HG03045 (cell line): ENCODE results near the gene NR2F1-AS1.

ENCODE experiments used
- ATAC-seq: cut with Tn5 transposase; IDR thresholded peaks from one replicate; pipeline ENCODE4 v1.9.1; 2021; ENCODE audit warnings: mild to moderate bottlenecking, moderate library complexity; ENCODE audit not compliant: unreplicated experiment

NR2F1-AS1 gene

DNA sequence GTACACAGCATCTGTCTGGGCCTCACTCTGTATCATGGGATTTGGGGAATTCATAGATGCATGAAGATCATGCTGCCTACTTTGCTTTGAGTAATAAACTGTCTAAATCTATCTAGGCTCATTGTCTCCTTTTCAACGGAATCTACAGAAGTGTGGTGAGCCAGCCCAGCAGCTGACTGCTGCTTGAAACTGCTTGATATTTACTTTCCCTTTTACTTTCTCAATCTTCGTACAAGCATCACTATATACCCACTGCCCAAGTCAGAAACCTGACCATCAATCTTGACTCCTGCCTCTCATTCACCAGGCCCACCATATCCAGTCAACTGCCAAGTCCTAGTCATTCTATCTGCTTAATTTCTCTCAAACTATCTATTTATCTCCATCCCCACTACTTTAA lies 142.9 kb downstream of the NR2F1-AS1 start:
- ATAC-seq, result no peak

DNA sequence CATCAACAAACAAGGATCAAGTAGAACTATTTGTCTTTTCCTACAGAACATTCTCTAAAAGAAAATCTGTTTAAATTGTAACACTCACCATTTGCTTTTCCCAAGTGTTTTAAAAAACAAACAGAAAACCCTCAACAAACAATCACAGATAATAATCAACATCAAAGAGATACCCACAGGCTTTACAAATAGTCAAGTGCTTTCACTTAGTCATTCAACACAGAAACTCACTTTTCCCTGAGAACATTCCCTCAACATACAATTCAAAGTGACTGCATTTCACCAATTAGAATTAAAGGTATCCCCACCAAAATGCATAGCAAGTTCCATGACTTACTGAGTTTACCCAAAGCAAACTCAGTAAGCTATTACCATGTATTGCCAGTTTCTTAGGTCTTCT lies 144.9 kb downstream of the NR2F1-AS1 start:
- ATAC-seq, result no peak

DNA sequence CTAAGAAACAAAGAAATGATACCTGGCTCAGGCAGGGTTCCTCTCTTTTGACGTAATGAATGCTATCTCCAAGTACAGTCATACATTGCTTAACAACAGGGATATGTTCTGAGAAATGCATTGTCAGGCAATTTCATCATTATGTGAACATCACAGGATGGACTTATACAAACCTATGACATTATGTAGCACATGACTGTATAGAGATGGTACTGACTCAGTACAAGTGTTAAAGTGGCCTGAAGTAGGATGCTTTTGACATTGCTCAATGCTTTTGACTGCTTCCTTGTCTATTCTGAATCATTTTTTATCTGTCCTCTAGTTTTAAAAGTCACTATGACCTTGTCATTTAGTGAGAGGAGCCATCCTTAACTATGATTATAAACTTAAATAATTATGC lies 147.6 kb downstream of the NR2F1-AS1 start:
- ATAC-seq, result no peak

DNA sequence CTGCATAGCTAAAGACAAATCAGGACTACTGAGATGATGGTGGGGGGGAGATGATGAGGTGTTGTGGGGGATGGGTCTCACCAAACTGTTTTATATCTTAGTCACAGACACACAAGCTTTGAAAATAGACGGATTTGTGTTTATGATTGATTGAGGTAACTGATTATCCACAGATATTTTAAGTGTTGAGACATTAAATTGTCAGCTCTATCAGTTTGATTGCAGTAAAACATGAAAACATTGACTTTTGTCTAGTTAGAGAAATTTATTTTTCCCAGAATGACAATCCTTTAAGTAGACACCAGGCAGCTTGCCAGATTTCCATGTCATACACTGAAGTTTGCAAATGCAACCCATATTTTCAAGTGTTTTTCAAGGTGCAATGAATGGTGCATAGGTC lies 149.8 kb downstream of the NR2F1-AS1 start:
- ATAC-seq, result no peak

DNA sequence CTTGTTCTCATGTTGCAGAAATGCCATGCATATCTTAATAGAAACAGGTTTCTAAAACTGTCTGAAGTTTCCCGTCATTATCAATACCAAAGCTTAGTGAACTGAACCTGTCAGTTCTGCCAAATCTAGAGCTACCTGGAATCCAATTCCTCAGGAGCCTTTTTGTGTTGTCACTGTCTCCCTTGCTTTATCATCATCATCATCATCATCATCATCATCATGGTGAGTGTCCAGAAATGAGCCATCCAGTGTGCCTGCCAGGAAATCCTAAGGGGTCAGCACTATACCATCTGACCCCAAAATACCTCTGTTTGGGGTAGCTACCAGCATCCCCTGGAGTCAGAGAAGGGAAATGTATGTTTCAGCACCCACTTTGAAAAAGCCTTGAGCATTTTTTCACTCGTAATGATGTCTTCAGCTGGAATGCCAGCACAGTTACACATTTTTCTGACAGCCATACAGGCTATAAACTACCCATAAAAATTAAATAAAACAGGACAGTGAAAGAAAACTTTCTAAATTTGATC lies 150.3 kb downstream of the NR2F1-AS1 start:
- no peak for ATAC-seq

DNA sequence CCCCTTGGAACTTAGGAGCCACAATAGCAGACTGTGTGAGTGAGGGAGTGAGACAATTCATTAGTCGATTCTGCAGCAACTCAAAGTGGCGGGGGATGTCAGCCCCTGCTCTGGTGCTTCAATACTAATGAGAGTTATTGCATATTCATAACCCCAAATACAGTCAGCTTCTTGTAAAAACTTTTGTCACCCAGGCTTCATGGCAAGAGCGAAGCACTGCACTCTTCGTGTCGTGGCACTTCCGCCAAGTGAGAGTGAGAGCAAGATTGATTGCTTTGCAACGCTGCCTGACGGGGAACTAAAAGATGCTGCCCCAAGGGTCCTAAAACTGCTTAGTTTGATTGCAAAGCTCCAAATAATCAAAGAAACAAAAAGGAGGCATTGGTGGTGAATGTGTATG lies 150.9 kb downstream of the NR2F1-AS1 start:
- ATAC-seq, result no peak

DNA sequence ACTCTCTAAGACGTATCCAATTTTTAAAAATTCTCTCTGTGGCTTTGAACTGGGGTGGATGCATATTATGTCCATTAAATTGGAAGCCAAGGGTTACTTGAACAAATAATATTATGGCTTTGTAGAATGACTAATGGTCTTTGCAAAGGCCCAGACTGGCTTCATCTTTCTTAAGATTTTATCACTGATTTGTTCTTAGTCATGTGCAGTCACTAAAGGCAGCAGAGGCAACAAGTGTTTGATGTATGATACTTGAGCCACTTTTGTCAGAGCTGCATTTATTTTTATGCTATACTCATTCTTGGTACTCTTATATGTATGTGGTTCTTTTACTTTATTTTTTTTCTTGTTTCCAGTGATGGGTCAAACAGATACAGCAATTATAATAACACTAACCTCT lies 152.2 kb downstream of the NR2F1-AS1 start:
- no peak for ATAC-seq

DNA sequence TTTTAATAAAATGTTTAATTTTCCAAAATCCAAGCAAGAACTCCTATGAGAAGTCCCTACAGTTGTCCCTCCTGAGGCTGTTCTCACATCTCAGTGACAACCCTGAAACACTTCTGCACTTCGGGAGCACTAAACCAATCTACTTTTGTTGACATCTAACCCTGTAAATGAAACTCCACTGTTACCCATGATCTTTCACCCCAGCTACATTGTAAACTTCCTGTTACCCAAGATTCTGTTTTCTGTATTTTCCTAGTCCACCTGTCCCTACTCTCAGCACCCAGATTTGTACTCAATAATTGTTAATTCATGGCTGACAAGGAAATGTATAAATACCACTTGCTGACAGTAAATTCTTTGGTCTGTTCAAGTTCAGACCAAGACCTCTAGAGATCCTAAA lies 153.7 kb downstream of the NR2F1-AS1 start:
- no peak for ATAC-seq

DNA sequence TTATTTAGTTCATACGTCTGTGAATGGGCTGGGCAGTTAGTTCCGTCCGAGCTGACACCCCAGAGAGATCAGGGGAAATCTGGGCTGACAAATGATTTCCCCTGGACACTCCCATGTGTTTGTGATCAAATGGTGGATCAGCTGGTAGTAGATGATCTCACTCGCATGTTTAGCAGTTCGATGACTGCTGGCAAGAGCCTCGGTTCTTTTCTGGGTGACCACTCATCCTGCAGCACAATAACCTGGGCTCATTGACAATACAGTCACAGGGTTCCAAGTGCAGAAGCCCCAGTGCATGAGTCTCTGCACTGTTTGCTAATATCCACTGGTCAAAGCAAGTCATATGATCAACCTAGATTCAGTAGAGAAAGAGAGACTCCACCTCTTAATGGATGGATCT lies 155.9 kb downstream of the NR2F1-AS1 start:
- ATAC-seq, result no peak

DNA sequence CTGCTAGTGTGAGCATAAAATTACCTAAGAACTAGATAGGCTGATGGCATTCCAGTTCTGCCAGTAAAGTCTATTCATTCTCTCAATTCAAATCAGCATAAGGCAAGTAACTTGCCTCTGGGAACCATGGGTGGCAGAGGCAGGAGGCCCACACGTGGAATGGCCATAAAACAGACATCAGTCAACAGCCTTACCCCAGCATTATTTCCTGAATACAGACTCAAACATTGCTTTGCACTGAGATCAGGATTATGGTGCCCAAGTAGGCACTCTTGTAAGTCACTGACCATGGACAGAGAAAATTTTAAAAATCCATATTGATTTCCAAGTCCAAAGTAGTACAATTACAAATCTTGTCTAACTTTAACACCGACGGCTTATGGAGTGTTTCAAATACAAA lies 157.7 kb downstream of the NR2F1-AS1 start:
- ATAC-seq, result no peak

DNA sequence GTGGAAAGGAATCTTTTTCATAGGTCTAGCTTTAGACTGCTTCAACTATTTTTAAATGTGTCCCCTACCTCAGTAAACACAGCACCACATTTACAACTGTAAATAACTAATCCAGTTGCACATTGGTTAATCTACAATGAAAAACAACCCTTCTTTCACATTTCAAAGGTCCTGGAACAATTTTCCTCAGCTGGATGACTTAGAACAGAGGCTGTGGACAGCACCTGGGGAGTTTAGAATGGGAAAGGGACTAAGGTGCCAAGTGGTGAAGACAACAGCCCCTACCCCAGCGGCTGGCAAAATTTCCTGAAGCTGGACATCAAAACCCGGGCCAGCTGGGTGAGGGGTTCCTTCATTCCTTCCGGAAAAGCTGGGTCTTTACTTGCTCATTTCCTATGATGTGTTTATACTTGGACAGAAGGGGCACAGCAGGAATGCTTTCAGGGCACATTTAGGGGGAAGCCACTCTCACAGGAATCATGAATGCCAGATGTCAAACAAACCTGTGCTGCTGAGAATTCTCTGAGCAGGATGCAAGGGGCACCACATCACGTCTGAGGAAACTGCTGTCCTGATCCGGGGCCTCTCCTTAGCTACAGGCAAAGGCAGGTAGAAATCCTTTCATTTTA lies 158.3 kb downstream of the NR2F1-AS1 start:
- no peak for ATAC-seq

DNA sequence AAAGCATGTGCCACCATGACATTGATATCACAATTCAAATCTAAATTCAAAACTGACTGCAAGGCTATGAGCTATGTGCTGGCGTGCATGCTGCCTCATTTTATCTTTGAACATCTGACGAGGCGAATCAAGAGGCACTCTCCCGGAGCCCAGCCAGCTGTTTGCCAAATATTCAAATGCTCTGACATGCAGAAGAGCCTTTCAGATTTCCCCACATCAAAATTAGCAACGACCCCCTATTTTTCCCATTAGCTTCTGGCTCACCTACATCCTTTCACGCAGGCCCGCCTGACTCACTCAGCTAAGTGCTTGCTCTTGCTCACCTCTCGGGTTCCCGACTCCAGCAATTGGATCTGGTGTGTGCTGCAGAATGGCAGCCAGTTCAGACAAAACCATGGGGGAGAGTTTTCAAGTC lies 159.0 kb downstream of the NR2F1-AS1 start:
- ATAC-seq, result no peak

DNA sequence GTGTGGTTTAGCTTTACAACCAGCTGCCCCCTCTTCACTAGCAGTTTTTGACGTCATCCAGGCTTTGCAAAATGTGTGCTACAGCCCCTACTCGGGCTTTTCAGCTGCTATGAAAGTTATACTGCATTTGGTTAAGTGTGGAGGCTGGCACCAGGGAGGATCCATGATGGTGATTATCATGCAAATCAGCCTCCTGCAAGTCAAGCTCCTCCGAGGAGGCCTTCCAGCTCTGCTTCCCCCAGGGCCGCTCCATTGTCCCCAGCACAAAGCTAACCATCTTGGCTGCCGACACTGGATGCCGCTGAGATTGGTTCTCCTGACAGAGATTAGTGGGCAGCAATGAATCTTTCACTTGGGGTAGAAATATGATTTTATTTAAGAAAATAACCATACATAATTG lies 159.6 kb downstream of the NR2F1-AS1 start:
- ATAC-seq, result no peak

DNA sequence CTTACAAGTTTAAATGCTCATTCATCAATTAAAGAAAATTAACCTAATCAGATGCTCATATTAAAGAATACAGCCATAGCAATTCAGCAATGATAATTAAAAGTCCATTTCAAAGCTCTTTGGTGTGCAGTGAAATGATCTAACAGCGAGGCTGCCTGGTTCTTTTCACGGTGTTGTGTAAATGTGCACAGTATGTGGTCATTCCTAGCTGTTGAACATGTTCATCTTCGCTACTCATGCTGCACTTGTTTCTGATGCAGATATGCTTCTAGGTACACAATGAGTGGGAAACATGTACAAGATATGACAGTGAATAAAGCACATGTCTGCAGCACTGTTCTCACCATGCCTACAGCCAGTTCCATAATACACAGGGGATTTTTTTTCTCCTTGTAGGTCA lies 163.5 kb downstream of the NR2F1-AS1 start:
- ATAC-seq, result no peak

DNA sequence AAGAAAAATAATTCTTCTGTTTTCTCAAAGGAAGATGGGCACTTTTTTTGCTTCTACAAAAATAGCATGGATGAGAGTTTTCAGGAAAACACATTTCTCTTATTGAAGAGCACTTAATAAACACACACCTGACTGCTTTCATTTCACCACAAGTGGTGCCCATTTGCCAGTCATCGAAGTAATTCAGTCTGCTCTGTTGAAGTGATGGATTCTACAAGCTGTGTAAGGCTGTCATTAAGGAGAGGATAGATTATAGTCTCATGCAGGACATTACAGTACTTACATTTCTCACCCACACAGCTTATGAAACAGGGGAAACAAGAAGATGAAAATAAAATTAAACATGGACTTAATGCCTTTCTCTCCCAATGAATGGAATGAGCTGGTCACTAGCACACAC lies 165.2 kb downstream of the NR2F1-AS1 start:
- ATAC-seq, result no peak

DNA sequence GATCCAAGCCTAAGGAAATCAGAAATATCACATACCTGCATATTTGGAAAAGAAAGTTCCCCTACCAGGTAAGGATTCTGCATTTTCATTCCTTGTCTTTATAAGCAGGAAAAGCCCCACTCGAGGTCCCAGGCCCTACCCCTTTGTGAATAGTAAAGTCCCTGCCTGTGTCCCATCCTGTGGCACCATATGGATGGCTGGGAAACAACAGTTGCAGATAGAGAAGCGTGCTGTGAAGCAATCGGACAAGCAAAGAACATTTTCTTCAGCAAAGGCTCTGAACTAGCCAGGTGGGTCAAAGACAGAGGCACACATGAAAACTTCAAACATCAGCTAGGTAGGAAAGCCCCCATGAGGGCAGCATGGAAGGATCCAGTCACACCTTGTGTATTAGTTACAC lies 169.3 kb downstream of the NR2F1-AS1 start:
- no peak for ATAC-seq

DNA sequence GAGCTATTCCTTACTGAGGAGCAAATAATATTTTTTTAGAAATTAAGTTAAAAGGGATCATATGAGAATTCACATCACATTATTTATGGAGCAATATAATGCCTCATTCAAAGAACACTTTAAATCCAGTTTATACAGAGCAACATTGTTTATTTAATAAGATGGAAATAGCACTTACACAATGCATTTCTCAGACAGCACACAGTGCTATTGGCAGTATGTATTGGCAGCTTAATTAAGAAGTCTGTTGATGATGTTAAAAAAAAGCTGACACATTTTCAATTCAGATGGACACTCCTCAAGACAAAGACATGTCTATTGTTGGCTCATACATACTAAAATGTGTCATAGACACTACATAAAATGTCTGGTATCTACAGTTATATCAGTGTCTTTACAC lies 171.3 kb downstream of the NR2F1-AS1 start:
- no peak for ATAC-seq

DNA sequence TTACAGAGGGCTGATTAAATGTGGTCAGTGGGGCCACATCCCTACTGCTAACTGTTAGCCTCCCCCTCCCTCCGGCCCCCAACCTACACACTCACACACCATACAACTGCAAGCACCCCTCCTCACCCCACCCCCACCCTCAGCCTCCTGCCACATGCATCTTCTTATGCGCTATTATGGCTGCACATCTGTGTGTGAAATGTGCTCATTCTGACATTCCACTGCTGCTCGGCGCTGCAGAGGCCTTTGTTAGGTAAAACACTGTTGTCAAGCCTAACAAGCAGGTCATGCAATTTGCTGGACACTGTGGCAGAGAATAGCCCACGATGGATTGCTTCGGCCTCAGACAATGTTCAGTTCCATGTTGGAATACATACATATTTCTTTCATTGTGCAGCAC lies 173.6 kb downstream of the NR2F1-AS1 start:
- no peak for ATAC-seq

DNA sequence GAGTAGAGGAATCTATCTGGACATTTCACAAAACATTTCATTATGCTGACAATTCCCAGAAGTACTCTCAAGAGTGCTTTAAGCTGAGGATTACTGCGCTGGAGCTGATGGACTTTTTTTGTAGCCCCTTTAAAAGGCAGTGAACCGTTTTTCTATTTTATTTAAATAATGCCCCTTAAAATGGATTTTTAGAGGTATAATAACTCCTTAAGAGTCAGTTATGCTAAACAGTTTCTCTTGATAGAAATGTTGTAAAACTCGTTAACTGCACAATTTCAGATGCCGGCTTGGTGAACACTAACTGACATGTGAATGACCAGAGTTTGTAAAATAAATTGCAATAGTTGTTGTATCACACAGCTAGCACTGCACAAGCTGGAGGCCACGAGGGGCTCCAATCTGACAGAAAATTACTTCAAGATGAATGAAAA lies 174.0 kb downstream of the NR2F1-AS1 start:
- ATAC-seq, result no peak

DNA sequence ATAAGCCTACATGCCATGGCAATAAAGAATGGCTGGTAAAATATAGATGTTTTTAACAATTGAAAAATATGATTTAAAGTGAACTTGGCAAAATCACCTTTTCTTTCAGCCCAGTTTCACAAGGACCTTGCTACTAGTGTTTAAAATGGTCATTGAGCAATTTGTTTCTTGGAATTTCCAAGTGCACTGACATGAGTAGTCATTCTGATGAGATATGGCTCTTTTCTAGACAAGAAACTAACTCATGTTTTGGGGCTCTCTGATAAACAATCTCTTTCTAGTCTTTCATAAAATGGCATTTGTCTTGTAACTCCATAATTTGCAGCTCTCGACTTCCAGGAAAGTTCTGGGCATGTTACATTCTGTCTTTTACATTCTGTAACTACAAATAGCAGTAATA lies 176.8 kb downstream of the NR2F1-AS1 start:
- no peak for ATAC-seq

DNA sequence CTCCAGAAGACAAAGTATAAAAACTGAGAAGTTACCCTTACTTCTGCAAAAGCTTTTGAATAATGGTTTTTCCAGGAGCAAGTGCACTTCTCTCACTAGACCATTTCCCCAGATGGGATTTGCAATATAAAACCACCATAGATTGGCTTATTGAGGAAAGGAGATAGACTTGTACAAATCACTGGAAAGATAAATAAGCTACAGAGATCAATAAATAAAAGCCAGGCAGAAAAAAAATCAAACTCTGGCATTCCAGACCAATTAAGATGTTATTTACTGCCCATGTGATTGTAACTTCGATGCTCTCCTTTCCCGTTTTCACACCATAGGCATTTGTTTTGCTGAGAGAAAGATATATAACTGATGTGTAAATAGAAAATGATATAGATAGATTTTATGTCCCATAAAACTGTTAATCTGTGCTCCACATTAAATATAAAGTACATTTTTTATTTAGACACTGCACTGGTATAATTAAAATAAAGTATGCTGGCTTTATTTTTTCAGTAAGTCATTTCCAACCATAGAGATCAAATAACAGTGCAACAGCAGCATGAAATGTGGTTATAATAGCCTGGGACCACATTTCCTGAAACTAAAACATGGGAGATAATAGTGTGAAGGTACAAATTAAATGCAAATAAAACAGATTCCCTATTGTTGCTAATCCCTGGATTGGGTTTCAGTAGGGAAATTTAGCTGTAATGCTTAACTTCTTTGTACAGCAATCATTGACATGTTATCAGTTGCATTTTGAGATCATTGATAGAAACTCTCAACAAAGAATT lies 177.7 kb downstream of the NR2F1-AS1 start:
- no peak for ATAC-seq

DNA sequence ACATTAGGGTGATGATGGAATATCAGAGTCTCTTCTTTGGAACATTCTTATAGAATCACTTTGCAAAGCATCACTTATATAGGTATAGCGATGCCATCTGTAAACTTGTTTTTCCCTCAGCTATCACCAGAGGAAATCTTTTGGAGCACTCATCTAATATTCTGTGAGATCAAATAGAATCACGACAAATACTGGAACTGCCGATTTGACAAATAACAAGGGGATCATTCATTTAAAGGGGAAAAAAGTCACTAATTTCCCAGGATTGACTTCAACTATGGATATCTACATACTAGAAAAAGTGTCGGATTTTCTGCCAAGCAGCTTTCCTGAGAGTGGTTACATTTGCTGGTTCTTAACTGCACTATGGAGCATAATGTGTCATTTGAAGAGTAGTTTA lies 178.6 kb downstream of the NR2F1-AS1 start:
- no peak for ATAC-seq
